ENCODE data around the gene TEC.

- TF ChIP-seq POLR2A (IDR thresholded peaks at IDR 0.05), result no peak
- no peak for TF ChIP-seq CTCF (IDR thresholded peaks at IDR 0.05)
- no peak for TF ChIP-seq EP300 (IDR thresholded peaks at IDR 0.05)
Measured at GRCh38 chr4:48139691-48140090, 129.9 kb downstream of the TEC start.
